Measurements from ENCODE around the gene AGMO. TPM values are rescaled to one million over a fixed set of nuclear protein-coding genes. Genes with fewer than 3 reads are reported as not detected.

The AGMO gene
- polyA plus RNA-seq, 3 donors, result not detected

- no peak for TF ChIP-seq CTCF (IDR thresholded peaks at IDR 0.05)
- H3K36me3 Mint-ChIP-seq, result no peaks in the 10 kb centered on the region
These were observed 158.5 kb downstream of the AGMO start for GRCh38 chr7:15403315-15403714.

GRCh38 chr7:15402436-15403136 lies 159.2 kb downstream of the AGMO start:
- H3K4me3 ChIP-seq (replicated peaks in 1 of 3; ENCODE audit: low read depth in 2 of 3, low read length in 3 of 3), result no peak overlapping the region
- no peaks in the 10 kb centered on the region for H3K79me2 ChIP-seq (ENCODE audit: insufficient read depth, low read length)
- Mint-ChIP-seq H3K9me3 (peaks cover 0 to 8% (median 2%) of the 10 kb centered on the region in 7 donors), H3K36me3 (no peaks in the 10 kb centered on the region), H3K27me3 (ENCODE audit: low read depth in 3 of 3) (peaks cover 0 to 2% (median 0%) of the 10 kb centered on the region in 3 donors), H3K27ac (no peak overlapping the region), H3K4me3 (no peak overlapping the region), H3K4me1 (no peaks in the 10 kb centered on the region)
- H4K20me1 ChIP-seq (ENCODE audit: insufficient read depth, low read length), result no peaks in the 10 kb centered on the region
- intact Hi-C loops (cut with micrococcal nuclease), result no loop called here
- peaks cover 3 to 7% of the 10 kb centered on the region in 2 donors for H3K9me3 ChIP-seq (replicated peaks in 1 of 2; ENCODE audit: control insufficient read depth in 1 of 2, insufficient read depth in 1 of 2, low read length in 2 of 2)
- no peak for TF ChIP-seq CTCF (IDR thresholded peaks at IDR 0.05)
- no peak for DNase-seq
- no peak overlapping the region for H3K4me2 ChIP-seq (replicated peaks; ENCODE audit: extremely low read depth, low read length, poor library complexity, severe bottlenecking)
- no peaks in the 10 kb centered on the region for H3K27me3 ChIP-seq (ENCODE audit: control insufficient read depth in 2 of 2, insufficient read depth in 2 of 2, low read length in 2 of 2)
- H3K4me1 ChIP-seq (ENCODE audit: control insufficient read depth in 1 of 2, insufficient read depth in 2 of 2, low read length in 2 of 2), result no peaks in the 10 kb centered on the region
- no CpG with 5 or more reads among the region's 2 CpGs for WGBS (ENCODE audit: insufficient coverage)
- H2AFZ ChIP-seq (ENCODE audit: insufficient read depth, low read depth, low read length, poor library complexity, severe bottlenecking), result no peak overlapping the region
- no peak overlapping the region for H3K27ac ChIP-seq (ENCODE audit: low read depth in 1 of 2, low read length in 2 of 2)
- H3K9ac ChIP-seq (ENCODE audit: insufficient read depth, low read length, poor library complexity, severe bottlenecking), result no peak overlapping the region
- no peaks in the 10 kb centered on the region for H3K36me3 ChIP-seq (replicated peaks in 1 of 2; ENCODE audit: control insufficient read depth in 1 of 2, insufficient read depth in 2 of 2, low read length in 2 of 2)

More at GRCh38 chr7:15403315-15403714, 158.5 kb downstream of the AGMO start:
- intact Hi-C loops (cut with micrococcal nuclease), result no loop called here
- H3K4me3 ChIP-seq (replicated peaks in 1 of 3; ENCODE audit: low read depth in 2 of 3, low read length in 3 of 3), result no peak overlapping the region
- H3K9me3 ChIP-seq (replicated peaks in 1 of 2; ENCODE audit: control insufficient read depth in 1 of 2, insufficient read depth in 1 of 2, low read length in 2 of 2), result no peaks in the 10 kb centered on the region
- no peaks in the 10 kb centered on the region for H3K4me1 ChIP-seq (ENCODE audit: control insufficient read depth in 1 of 2, insufficient read depth in 2 of 2, low read length in 2 of 2)
- H2AFZ ChIP-seq (ENCODE audit: insufficient read depth, low read depth, low read length, poor library complexity, severe bottlenecking), result no peak overlapping the region
- Mint-ChIP-seq H3K27ac (no peak overlapping the region), H3K4me3 (no peak overlapping the region), H3K9me3 (peaks cover 0 to 4% (median 2%) of the 10 kb centered on the region in 7 donors), H3K4me1 (no peaks in the 10 kb centered on the region), H3K27me3 (ENCODE audit: low read depth in 3 of 3) (peaks cover 0 to 2% (median 0%) of the 10 kb centered on the region in 3 donors)
- H3K79me2 ChIP-seq (ENCODE audit: insufficient read depth, low read length), result no peaks in the 10 kb centered on the region
- DNase-seq, result no peak
- H3K4me2 ChIP-seq (replicated peaks; ENCODE audit: extremely low read depth, low read length, poor library complexity, severe bottlenecking), result no peak overlapping the region
- H3K9ac ChIP-seq (ENCODE audit: insufficient read depth, low read length, poor library complexity, severe bottlenecking), result no peak overlapping the region
- H4K20me1 ChIP-seq (ENCODE audit: insufficient read depth, low read length), result no peaks in the 10 kb centered on the region
- H3K27me3 ChIP-seq (ENCODE audit: control insufficient read depth in 2 of 2, insufficient read depth in 2 of 2, low read length in 2 of 2), result no peaks in the 10 kb centered on the region
- no peaks in the 10 kb centered on the region for H3K36me3 ChIP-seq (replicated peaks in 1 of 2; ENCODE audit: control insufficient read depth in 1 of 2, insufficient read depth in 2 of 2, low read length in 2 of 2)
- no CpG with 5 or more reads among the region's 1 CpG for WGBS (ENCODE audit: insufficient coverage)
- no peak overlapping the region for H3K27ac ChIP-seq (ENCODE audit: low read depth in 1 of 2, low read length in 2 of 2)
